HCT116 (cell line): ENCODE data around the gene GSTT2B. TPM values are rescaled to one million over a fixed set of nuclear protein-coding genes. Genes with fewer than 3 reads are reported as not detected.

Experiments used
- ATAC-seq: fragments of 200-7000 bp; cut with Tn5 transposase; 2 replicates; pipeline ENCODE4 v1.9.1; 2020; ENCODE audit warnings: mild to moderate bottlenecking, moderate library complexity
- BruUV-seq: library from RNA; stranded (reverse); fragments of 400-500 nt; replicated peaks from 2 replicates; lab custom pipeline; 2021; lab: Mats Ljungman, UMichigan
- CTCF ChIA-PET: fragments of 300-600 bp; sonication (Branson Sonifier 250); formaldehyde crosslinking; loops from one replicate; lab custom pipeline; 2021; ENCODE audit warnings: antibody characterized with exemption; lab: Charles Lee
- POLR2A ChIA-PET: fragments of 300-600, 350-600 bp; sonication (Branson Sonifier 250); formaldehyde crosslinking; loops from one replicate; lab custom pipeline; 2021; ENCODE audit warnings: antibody characterized with exemption; lab: Charles Lee
- RAD21 ChIA-PET, 2 experiments: fragments of 300-600 bp; sonication (Branson Sonifier 250); formaldehyde crosslinking; loops; one replicate each; lab custom pipeline; 2023; ENCODE audit warnings: low total read pairs in 2 of 2; ENCODE audit not compliant: uncharacterized antibody in 2 of 2, unreplicated experiment in 2 of 2, low non-redundant PET in 1 of 2; lab: Charles Lee
- DNase-seq: peaks from one replicate; pipeline ENCODE4 v3.0.0-alpha.2; 2010; ENCODE audit warnings: low read depth, low spot score
- H2AFZ ChIP-seq: fragments of 200-600 bp; shearing (Covaris generic), sonication (generic); 2 replicates; pipeline ENCODE4 v1.6.1; 2017; ENCODE audit warnings: low read depth, mixed run types, mixed read lengths, antibody characterized with exemption, low read length; ENCODE audit not compliant: poor library complexity, severe bottlenecking
- H3K27ac ChIP-seq: 2 replicates; pipeline ENCODE4 v1.5.1; 2012; ENCODE audit warnings: low read depth, low read length
- H3K27me3 ChIP-seq: fragments of 200-600 bp; sonication (generic); 2 replicates; pipeline ENCODE4 v1.6.1; 2016; ENCODE audit warnings: mixed run types, low read length, mixed read lengths; ENCODE audit not compliant: insufficient read depth
- H3K36me3 ChIP-seq, 2 experiments: fragments of 200-500 bp in 1 of 2; fragments of 200-600 bp in 1 of 2; sonication (Bioruptor generic) in 1 of 2; sonication (generic) in 1 of 2; 2 replicates each; pipeline versions ENCODE4 v1.5.1 to v1.6.1; 2014 to 2016; ENCODE audit warnings: low read length in 2 of 2, inconsistent platforms in 1 of 2, mixed read lengths in 1 of 2, mixed run types in 1 of 2; ENCODE audit not compliant: insufficient read depth in 2 of 2, control insufficient read depth in 1 of 2
- H3K4me1 ChIP-seq, 2 experiments: fragments of 200-600 bp in 1 of 2; sonication (generic) in 1 of 2; 2 replicates each; pipeline versions ENCODE4 v1.5.1 to v1.6.1; 2012 to 2017; ENCODE audit warnings: low read length in 2 of 2, inconsistent platforms in 1 of 2, mild to moderate bottlenecking in 1 of 2, mixed read lengths in 1 of 2, mixed run types in 1 of 2, moderate library complexity in 1 of 2; ENCODE audit not compliant: insufficient read depth in 2 of 2, control insufficient read depth in 1 of 2
- H3K4me2 ChIP-seq: fragments of 200-600 bp; sonication (generic); 2 replicates; pipeline ENCODE4 v1.6.1; 2017; ENCODE audit warnings: mixed run types, low read length, mixed read lengths
- H3K4me3 ChIP-seq, 2 experiments: fragments of 200-600 bp in 1 of 2; sonication (generic) in 1 of 2; replicated peaks in 1 of 2; 2 replicates each; pipeline ENCODE4 v1.5.1; 2011 to 2016; ENCODE audit warnings: low read length in 2 of 2, control low read depth in 1 of 2, low read depth in 1 of 2, mild to moderate bottlenecking in 1 of 2, mixed read lengths in 1 of 2, mixed run types in 1 of 2
- H3K79me2 ChIP-seq: fragments of 200-600 bp; sonication (generic); 2 replicates; pipeline ENCODE4 v1.6.1; 2017; ENCODE audit warnings: mild to moderate bottlenecking, mixed run types, low read length, moderate library complexity, mixed read lengths; ENCODE audit not compliant: insufficient read depth
- H3K9ac ChIP-seq: fragments of 200-600 bp; sonication (generic); 2 replicates; pipeline ENCODE4 v1.6.1; 2016; ENCODE audit warnings: low read length, mixed read lengths
- H3K9me2 ChIP-seq: fragments of 200-600 bp; sonication (generic), shearing (Covaris generic); 2 replicates; pipeline ENCODE4 v1.6.1; 2017; ENCODE audit warnings: mixed run types, mild to moderate bottlenecking, moderate library complexity; ENCODE audit not compliant: insufficient read depth
- H3K9me3 ChIP-seq, 2 experiments: fragments of 200-500 bp in 1 of 2; fragments of 200-600 bp in 1 of 2; sonication (Bioruptor generic) in 1 of 2; sonication (generic) in 1 of 2; 2 replicates each; pipeline ENCODE4 v1.6.1; 2014 to 2017; ENCODE audit warnings: low read length in 2 of 2, mixed read lengths in 2 of 2, inconsistent platforms in 1 of 2, low read depth in 1 of 2, mild to moderate bottlenecking in 1 of 2, mixed run types in 1 of 2, moderate library complexity in 1 of 2; ENCODE audit not compliant: control insufficient read depth in 1 of 2, insufficient read depth in 1 of 2
- H4K20me1 ChIP-seq: fragments of 200-600 bp; sonication (generic), shearing (Covaris generic); 2 replicates; pipeline ENCODE4 v1.6.1; 2017; ENCODE audit warnings: mixed run types, mild to moderate bottlenecking, moderate library complexity; ENCODE audit not compliant: insufficient read depth
- CEBPB ChIP-seq: IDR thresholded peaks from 2 replicates; pipeline ENCODE4 v1.6.1; 2012; ENCODE audit warnings: low read depth
- EGR1 ChIP-seq: IDR thresholded peaks from 2 replicates; pipeline ENCODE4 v1.6.1; 2012; ENCODE audit warnings: low read depth
- EZH2 ChIP-seq: fragments of 200-600 bp; sonication (generic); IDR thresholded peaks from 2 replicates; pipeline ENCODE4 v1.6.1; 2017; ENCODE audit warnings: antibody characterized with exemption, mixed run types
- EZH2phosphoT487 ChIP-seq: fragments of 200-600 bp; IDR thresholded peaks from 2 replicates; pipeline ENCODE4 v1.6.1; 2018; ENCODE audit warnings: antibody characterized with exemption, borderline replicate concordance
- MAX ChIP-seq: IDR thresholded peaks from 2 replicates; pipeline ENCODE4 v1.6.1; 2012
- POLR2A ChIP-seq: IDR thresholded peaks from 2 replicates; pipeline ENCODE4 v1.7.0; 2011; ENCODE audit warnings: borderline replicate concordance; ENCODE audit not compliant: insufficient read depth, insufficient read length; ENCODE audit errors: extremely low read depth
- POLR2AphosphoS5 ChIP-seq: IDR thresholded peaks from 2 replicates; pipeline ENCODE4 v1.6.1; 2011; ENCODE audit warnings: mild to moderate bottlenecking, low read depth, low read length, moderate library complexity
- RAD21 ChIP-seq: IDR thresholded peaks from 2 replicates; pipeline ENCODE4 v1.6.1; 2012; ENCODE audit warnings: low read depth, mild to moderate bottlenecking
- SIN3A ChIP-seq: IDR thresholded peaks from 2 replicates; pipeline ENCODE4 v1.6.1; 2012; ENCODE audit warnings: low read depth
- SRF ChIP-seq: IDR thresholded peaks from 2 replicates; pipeline ENCODE4 v1.6.1; 2012; ENCODE audit warnings: low read depth
- ZBTB33 ChIP-seq: IDR thresholded peaks from 2 replicates; pipeline ENCODE4 v1.6.1; 2011; ENCODE audit warnings: mild to moderate bottlenecking, low read length, moderate library complexity; ENCODE audit not compliant: insufficient replicate concordance; ENCODE audit errors: extremely low read depth
- intact Hi-C: fragments of 100-400 bp; cut with micrococcal nuclease; formaldehyde crosslinking; loops from 2 replicates; pipeline ENCODE4 v1.10.0; 2022
- total RNA-seq: library from RNA; stranded (reverse); gene quantifications from one replicate; pipeline ENCODE4 v1.2.1, GENCODE V29; 2021; ENCODE audit not compliant: unreplicated experiment

GSTT2B gene
- total RNA-seq, 1 experiment from 2014 or later: 14.3 TPM

DNA sequence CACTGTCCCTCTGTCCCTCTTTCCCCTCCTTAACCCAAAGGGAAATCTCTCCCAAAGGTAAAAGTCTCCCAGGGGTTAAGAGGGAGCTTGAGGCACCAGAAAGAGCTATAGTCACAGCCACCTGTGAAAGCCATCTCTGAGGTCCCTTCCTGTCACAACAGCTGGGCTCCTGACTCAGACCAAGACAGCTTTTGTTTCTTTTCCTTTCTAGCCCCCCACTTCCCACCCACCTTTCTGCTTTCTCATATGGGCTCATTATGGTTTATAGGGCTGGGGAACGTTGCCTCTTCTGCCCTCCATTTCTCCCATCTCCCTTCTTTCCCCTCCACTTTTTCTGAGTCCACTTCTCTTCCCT is 47.7 kb downstream of the GSTT2B start:
- Histone ChIP-seq H3K9me2 (no peaks in the 10 kb centered on the region), H3K4me3 (peak overlapping the region; percentile 73 to 86), H3K9me3 (no peaks in the 10 kb centered on the region), H3K4me1 (peaks cover 0 to 16% of the 10 kb centered on the region in 2 experiments; a peak in 3 of 4 replicates), H4K20me1 (no peaks in the 10 kb centered on the region), H3K79me2 (no peaks in the 10 kb centered on the region), H3K27ac (peak overlapping the region; percentile 84), H3K36me3 (no peaks in the 10 kb centered on the region), H2AFZ (no peak overlapping the region), H3K4me2 (peak overlapping the region; percentile 92), H3K9ac (peak overlapping the region; percentile 89), H3K27me3 (no peaks in the 10 kb centered on the region)
- CTCF ChIA-PET: interaction anchor here (1.1 to 2.9 kb wide), 3 partner anchors 17 to 64 kb away, joined by 3 to 21 read pairs (median 5); partner anchors contain the start of gene MIF
- RAD21 ChIA-PET: no interaction called here
- POLR2A ChIA-PET: interaction anchor here (0.6 to 2.0 kb wide), 9 partner anchors 9 to 155 kb away, joined by 3 to 23 read pairs (median 5); partner anchors contain the start of genes MIF and SLC2A11
- ATAC-seq (no peak), DNase-seq (no peak)
- TF ChIP-seq POLR2AphosphoS5 (no peak; the same call in 1 of the 2 replicates), SIN3A (no peak), EGR1 (no peak), SRF (no peak), CEBPB (no peak), EZH2 (no peak), MAX (no peak), EZH2phosphoT487 (no peak), RAD21 (no peak), ZBTB33 (no peak), POLR2A (no peak)
- intact Hi-C loops: no loop called here
- no TSS peak for BruUV-seq
